Ishikawa (cell line): Measurements from ENCODE around the gene SMARCB1.

ENCODE experiments used
- CEBPB ChIP-seq: IDR thresholded peaks from 2 replicates; pipeline ENCODE4 v1.6.1; 2012
- EGR1 ChIP-seq: IDR thresholded peaks from 2 replicates; pipeline ENCODE4 v1.6.1; 2012
- EP300 ChIP-seq: IDR thresholded peaks from 2 replicates; pipeline ENCODE4 v1.6.1; 2012; ENCODE audit warnings: borderline replicate concordance
- FOXM1 ChIP-seq: IDR thresholded peaks from 2 replicates; pipeline ENCODE4 v1.6.1; 2012; ENCODE audit warnings: low read depth, borderline replicate concordance
- MAX ChIP-seq: IDR thresholded peaks from 2 replicates; pipeline ENCODE4 v1.6.1; 2012
- REST ChIP-seq: IDR thresholded peaks from 2 replicates; pipeline ENCODE4 v1.6.1; 2012; ENCODE audit warnings: low read depth, mild to moderate bottlenecking
- TAF1 ChIP-seq: IDR thresholded peaks from 2 replicates; pipeline ENCODE4 v1.6.1; 2012; ENCODE audit warnings: low read depth, mild to moderate bottlenecking
- TCF12 ChIP-seq: IDR thresholded peaks from 2 replicates; pipeline ENCODE4 v1.6.1; 2012; ENCODE audit warnings: low read depth
- TEAD4 ChIP-seq: IDR thresholded peaks from 2 replicates; pipeline ENCODE4 v1.6.1; 2012
- YY1 ChIP-seq: IDR thresholded peaks from 2 replicates; pipeline ENCODE4 v1.6.1; 2012; ENCODE audit warnings: low read depth
- ZBTB7A ChIP-seq: IDR thresholded peaks from 2 replicates; pipeline ENCODE4 v1.6.1; 2012; ENCODE audit warnings: low read depth

- TF ChIP-seq EGR1, result no peak
- TF ChIP-seq TCF12, result no peak
- TF ChIP-seq CEBPB, result no peak
- no peak for TF ChIP-seq TAF1
- TF ChIP-seq MAX, result no peak
- TF ChIP-seq FOXM1, result no peak
- no peak for TF ChIP-seq ZBTB7A
- TF ChIP-seq EP300, result no peak
- no peak for TF ChIP-seq YY1
- no peak for TF ChIP-seq REST
- no peak for TF ChIP-seq TEAD4
Observed at GRCh38 chr22:23847310-23847920, 60.6 kb downstream of the SMARCB1 start.
